ENCODE data around the gene ABHD3.
"Not testable (repeated sequence)": the region's sequence is repeated elsewhere in the genome, so short reads cannot be mapped to it uniquely, and the experiment has no call there.

The ABHD3 gene

DNA sequence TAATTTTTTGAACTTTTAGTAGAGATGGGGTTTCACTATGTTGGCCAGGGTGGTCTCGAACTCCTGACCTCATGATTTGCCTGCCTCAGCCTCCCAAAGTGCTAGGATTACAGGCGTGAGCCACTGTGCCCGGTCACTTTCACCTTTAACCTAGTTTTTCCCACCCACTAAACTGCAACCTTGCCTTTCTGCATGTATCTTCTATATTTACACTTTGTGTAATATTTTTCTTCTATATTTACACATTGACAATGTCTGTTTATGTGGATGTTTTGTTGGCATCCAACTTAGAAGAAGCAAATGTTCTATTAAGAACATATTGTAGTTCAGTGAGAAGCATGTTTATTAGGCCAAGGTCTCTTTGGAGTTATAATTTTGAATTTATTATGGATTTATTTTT lies 65.8 kb downstream of the ABHD3 start:
- no peak for DNase-seq

DNA sequence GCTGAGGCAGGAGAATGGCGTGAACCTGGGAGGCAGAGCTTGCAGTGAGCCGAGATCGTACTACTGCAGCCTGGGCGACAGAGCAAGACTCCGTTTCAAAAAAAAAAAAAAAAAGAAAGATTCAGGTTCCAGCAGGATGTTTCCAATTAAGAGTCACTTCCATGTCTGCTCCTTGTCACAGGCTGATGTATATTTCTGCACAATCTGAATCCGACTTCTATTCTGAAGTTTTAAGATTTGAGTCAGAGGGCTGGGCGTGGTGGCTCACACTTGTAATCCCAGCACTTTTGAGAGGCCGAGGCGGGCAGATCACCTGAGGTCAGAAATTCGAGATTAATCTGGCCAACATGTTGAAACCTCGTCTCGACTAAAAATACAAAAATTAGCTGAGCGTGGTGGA lies 67.8 kb downstream of the ABHD3 start:
- DNase-seq, result no peak

DNA sequence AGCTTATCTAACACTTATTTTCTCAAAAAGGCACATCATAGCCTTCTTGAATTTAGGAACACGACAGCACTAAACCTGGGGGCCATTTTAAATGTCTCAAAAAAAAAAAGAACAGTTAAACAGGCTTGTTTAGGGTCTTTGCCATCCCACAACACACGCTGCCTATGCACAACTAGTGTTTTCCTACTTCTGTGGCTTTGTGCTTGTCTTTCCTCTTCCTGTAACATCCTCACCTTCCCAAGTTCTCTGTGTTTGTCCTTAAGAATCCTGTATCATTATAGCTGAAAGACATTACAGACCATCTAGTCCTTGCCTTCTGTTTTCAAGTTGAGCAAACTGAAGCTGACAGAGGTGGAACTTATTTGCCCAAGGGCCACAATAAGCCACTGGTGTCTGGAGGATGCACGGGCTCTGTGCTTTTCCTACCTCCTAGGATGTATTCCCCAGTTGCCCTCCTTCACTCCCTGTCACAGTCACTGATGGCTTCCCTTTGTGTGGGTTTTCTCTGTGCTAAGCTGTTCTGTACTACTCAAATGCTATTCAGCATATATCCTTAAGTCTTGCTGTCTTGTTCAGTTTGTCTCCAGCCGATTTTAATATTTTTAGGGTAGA lies 69.9 kb downstream of the ABHD3 start:
- no peak for DNase-seq

DNA sequence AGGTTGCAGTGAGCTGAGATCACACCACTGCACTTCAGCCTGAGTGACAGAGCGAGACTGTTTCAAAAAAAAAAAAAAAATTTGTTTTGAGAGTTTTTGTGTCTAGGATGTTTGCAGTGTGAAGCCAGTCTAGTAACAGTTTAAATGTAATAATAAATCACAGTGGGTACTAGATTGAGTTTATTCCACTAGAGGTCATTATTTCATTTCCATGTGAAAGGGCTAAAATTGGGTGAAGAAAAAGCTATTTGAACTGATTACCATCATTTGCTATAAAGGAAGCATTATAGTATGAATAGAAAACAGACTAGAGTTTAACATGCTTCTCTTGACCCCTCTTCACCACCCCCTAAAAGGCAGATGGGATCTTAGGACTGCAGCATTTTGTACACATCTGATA lies 72.2 kb downstream of the ABHD3 start:
- no peak for DNase-seq

DNA sequence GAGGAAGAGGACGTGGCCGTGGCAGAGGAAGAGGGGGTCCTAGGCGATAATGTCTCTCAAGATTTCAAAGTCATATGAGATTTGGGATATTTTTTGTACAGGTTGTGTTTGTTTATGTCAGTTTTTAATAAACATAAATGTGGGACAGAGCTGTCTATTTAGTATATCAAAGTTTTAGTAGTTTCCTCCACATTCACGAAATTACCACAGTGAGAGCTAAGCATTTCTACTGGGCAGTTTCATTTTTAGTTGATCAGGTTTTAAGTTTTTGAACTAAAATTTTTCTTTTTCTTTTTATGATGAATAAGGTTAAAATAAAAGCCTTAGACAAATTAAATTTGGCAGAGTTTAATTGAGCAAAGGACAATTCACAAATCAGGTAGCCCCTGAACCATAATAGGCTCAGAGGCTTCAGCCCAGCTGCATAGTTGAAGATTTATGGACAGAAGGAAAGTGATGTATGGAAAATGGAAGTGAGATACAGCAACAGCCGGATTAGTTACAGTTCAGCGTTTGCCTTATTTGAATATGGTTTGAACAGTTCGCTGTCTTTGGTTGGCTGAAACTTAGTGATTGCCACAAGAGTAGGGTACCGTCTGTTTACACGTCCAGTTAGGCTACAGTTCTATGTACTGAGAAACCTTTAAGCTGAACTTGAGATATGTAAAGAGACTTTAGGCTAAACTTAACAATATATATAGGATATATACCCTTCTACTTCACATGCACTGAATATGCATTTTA lies 75.3 kb downstream of the ABHD3 start:
- DNase-seq, result no peak

DNA sequence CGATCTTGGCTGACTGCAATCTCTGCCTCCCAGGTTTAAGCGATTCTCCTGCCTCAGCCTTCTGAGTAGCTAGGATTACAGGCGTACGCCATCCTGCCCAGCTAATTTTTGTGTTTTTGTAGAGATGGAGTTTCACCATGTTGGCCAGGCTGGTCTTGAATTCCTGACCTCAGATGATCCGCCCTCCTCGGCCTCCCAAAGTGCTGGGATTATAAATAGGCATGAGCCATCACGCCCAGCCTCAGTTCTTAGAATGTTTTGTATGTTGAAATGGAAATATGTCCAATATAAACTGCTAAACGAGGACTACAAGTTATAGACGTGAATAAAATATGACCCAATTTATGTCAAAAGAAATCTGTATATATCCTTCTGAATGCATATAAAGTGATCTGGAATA lies 82.9 kb downstream of the ABHD3 start:
- DNase-seq, result not testable (repeated sequence)

DNA sequence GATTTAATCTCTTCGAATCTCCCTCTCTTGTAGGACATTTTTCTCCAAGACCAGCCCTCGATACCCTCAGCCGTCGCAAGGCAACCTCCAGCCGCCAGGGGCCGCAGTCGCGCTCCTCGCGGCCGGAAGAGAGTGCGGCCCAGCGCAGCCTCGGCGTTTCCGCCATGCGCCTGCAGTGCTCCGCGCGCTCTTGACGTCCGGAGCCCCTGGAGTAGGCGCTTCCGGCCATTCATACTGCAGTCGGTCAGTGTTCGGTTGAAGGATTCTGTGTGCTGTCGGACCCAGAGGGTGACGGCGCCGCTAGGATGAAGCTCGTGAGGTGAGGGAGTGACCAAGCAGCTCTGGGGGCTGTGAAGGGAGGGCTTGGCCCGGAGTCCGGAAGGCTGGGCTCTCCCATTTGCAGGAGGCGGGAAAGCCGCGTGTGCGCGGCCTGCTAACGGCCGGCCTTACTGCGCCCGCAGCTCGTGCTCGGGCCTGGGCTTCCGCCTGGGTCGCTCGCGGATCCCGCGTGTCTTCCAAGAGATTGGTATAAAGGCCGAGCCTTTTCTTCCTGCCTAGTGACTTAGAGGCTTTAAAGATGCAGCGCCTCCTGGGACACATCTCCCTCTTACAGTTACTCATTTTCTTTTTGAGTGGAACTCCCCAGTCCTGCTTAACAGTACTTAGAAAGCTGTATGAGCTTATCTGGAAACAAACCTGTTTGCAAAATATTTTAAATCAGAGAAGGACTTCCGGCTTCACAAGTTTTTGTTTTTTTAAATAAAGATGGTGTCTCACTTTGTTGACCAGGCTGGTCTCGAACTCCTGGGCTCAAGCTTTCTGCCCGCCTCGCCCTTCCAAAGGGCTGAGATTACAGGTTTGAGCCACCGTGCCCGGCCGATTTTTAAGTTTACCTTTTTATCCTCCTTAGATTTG lies 92.2 kb downstream of the ABHD3 start, which contains the start of gene SNRPD1:
TSS of gene SNRPD1 (plus strand) at position 190 of the 915 bp plus-strand sequence. CDS start at position 306, 116 bp downstream.
- peak; percentile 87 for DNase-seq

DNA sequence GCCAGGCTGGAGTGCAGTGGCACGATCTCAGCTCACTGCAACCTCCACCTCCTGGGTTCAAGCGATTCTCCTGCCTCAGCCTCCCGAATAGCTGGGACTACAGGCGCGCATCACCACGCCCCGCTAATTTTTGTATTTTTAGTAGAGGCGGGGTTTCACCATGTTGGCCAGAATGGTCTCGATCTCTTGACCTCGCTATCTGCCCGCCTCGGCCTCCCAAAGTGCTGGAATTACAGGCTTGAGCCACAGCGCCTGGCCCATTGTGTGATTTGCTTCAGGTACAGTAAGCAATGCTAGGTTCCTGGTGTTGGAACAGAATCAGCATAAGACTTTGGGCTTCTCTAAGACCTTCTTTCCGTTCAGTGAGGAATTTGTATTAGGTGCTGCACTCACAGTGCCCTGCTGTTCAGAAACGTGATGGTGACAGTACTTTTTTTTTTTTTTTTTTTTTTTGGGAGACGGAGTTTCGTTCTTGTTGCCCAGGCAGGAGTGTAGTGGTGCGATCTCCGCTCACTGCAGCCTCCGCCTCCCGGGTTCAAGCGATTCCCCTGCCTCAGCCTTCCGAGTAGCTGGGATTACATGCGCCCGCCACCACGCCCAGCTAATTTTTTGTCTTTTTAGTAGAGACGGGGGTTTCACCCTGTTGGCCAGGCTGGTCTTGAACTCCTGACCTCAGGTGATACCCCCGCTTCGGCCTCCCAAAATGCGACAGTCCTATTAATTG lies 93.0 kb downstream of the ABHD3 start:
- not testable (repeated sequence) for DNase-seq

DNA sequence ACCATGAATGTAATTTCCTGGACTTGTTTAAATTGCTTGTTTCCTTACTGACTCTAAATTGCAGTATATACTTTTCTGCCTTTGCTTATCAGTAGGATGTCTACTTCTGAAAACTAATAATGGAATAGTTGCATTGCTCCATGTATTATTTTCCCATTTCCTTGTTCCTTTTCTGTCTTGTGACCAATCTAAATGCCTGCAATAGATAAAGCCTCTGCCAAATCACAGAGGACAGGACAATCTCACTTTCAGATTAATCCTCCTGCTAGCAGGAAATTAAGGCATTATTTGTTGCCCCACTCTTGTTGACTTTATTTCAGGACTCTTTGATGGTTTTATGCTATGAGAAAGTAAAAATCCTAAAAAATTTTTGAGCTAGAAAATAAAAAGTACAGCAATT lies 99.4 kb downstream of the ABHD3 start:
- no peak for DNase-seq

DNA sequence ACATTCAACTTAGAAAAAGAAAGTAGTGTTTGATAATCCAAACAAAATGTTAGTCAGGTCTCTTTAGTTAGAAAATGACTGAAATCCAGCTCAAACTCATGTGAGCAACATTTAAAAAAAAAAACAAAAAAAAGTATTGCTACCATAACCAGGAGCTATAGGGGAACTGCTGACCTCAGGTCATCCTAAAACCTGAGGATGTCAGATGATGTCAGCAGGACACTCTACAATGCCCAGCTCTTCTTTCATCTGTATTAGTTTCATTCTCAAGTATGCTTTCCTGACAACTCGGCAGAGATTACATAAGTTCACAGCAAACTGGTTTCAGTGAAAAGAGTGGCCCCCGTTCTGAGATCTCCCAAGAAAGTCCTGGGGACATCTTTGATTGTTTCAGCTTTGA lies 99.9 kb downstream of the ABHD3 start:
- no peak for DNase-seq

DNA sequence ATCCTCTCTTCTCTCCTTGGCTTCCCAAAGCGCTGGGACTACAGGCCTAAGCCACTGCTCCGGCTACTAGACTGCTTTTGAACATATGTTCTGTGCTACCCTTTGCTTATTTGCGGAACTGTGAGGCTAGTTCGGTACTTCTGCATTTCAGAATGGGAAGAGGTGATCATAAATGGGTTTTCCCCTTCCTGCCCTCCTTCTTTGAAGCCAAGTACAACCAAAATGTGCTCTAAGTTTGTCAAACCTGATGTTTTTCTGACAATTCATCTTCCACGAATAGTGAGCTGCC lies 102.3 kb downstream of the ABHD3 start:
- DNase-seq, result no peak
